Measurements from ENCODE around the gene RNU6-8. TPM values are rescaled to one million over a fixed set of nuclear protein-coding genes. Genes with fewer than 3 reads are reported as not detected.

RNU6-8 gene
- total and polyA plus RNA-seq, 10 of the 15 experiments (the other 5 are each of a cell fraction or from before 2014, with no cell fraction given): not detected

GRCh38 chr14:32244404-32244803, 41.3 kb upstream of the RNU6-8 start:
- Histone ChIP-seq H3K4me3 (no peak overlapping the region), H3K27ac (ENCODE audit: control insufficient read depth, insufficient read depth) (no peak overlapping the region), H3K79me2 (ENCODE audit: control insufficient read depth, insufficient read depth, low read length) (no peaks in the 10 kb centered on the region), H4K20me1 (ENCODE audit: control insufficient read depth, insufficient read depth) (no peaks in the 10 kb centered on the region), H3K9ac (ENCODE audit: control insufficient read depth, insufficient read depth, low read length) (no peak overlapping the region), H3K36me3 (ENCODE audit: control insufficient read depth in 2 of 2, insufficient read depth in 2 of 2, low read length in 1 of 2) (no peaks in the 10 kb centered on the region), H3K9me3 (replicated peaks; ENCODE audit: control insufficient read depth, insufficient read depth, low read length) (no peaks in the 10 kb centered on the region), H3K4me2 (ENCODE audit: control insufficient read depth, insufficient read depth) (no peak overlapping the region), H3K27me3 (replicated peaks in 1 of 2; ENCODE audit: control insufficient read depth in 2 of 2, insufficient read depth in 2 of 2, low read length in 1 of 2) (no peaks in the 10 kb centered on the region), H2AFZ (ENCODE audit: control insufficient read depth, low read depth, low read length) (no peak overlapping the region), H3K4me1 (ENCODE audit: control insufficient read depth, insufficient read depth, low read length) (no peaks in the 10 kb centered on the region)
- peak; percentile 79 for ATAC-seq
- no peak for TF ChIP-seq YY1 (IDR thresholded peaks at IDR 0.05; ENCODE audit: low read depth, low read length)
- no peak for TF ChIP-seq MXI1 (IDR thresholded peaks at IDR 0.05; ENCODE audit: low read depth, low read length)
- no peak for TF ChIP-seq RELA (IDR thresholded peaks at IDR 0.05; ENCODE audit: borderline replicate concordance, partially characterized antibody)
- TF ChIP-seq CTCF (IDR thresholded peaks at IDR 0.05 in 2 of 3, conservative IDR thresholded peaks at IDR 0.05 in 1 of 3; ENCODE audit: control insufficient read depth in 2 of 3, extremely low read depth in 1 of 3, insufficient read depth in 1 of 3, low read depth in 3 of 3, low read length in 3 of 3): peak in 2 of 3 experiments; percentile 21 to 43; a peak in 2 of 6 replicates
- TF ChIP-seq SMC3 (IDR thresholded peaks at IDR 0.05; ENCODE audit: borderline replicate concordance, low read length): peak; percentile 43; the same call in 1 of the 2 replicates
- no peak for TF ChIP-seq CBX3 (IDR thresholded peaks at IDR 0.05; ENCODE audit: borderline replicate concordance, low read depth)
- TF ChIP-seq RAD21 (IDR thresholded peaks at IDR 0.05; ENCODE audit: insufficient read depth, low read depth, low read length): peak; percentile 55
- TF ChIP-seq MAX (IDR thresholded peaks at IDR 0.05; ENCODE audit: low read depth, low read length): no peak
- TF ChIP-seq RCOR1 (conservative IDR thresholded peaks at IDR 0.05; ENCODE audit: low read depth, low read length): no peak
- no peak for FAIRE-seq
- no peak for DNase-seq (ENCODE audit: low read depth, low spot score)
- ChIA-PET POLR2A (no interaction called here), CTCF (interaction anchor here (0.6 to 11.7 kb wide), 9 partner anchors 8 to 782 kb away, joined by 3 to 300 read pairs (median 3); partner anchors contain the start of gene ARHGAP5), RAD21 (ENCODE audit: unreplicated experiment) (interaction anchor here (0.8 to 1.5 kb wide), 6 partner anchors 10 to 318 kb away, joined by 3 to 4 read pairs (median 4); no protein-coding TSS in a partner anchor), SMC1A (ENCODE audit: uncharacterized antibody, unreplicated experiment) (interaction anchor here (0.6 to 1.7 kb wide), 5 partner anchors 37 to 320 kb away, joined by 3 to 5 read pairs (median 4); no protein-coding TSS in a partner anchor)
- in situ Hi-C loops (cut with MboI) (no loop called here), intact Hi-C loops (cut with micrococcal nuclease; ENCODE audit: unreplicated experiment) (no loop called here)
- no TSS peak for BruUV-seq (replicated peaks)

Data from GM12878 (cell line).